CD4-positive, CD25-positive, alpha-beta regulatory T cell (primary cell): Measurements from ENCODE around the gene PRR12. TPM values are rescaled to one million over a fixed set of nuclear protein-coding genes. Genes with fewer than 3 reads are reported as not detected.

ENCODE experiments used
- ATAC-seq, 2 donors: fragments of 150-1000 bp; cut with Tn5 transposase; one replicate each; pipeline ENCODE4 v1.10.0; 2021; ENCODE audit warnings: low read depth in 2 of 2, moderate number of reproducible peaks in 2 of 2, moderate library complexity in 1 of 2
- DNase-seq, 3 donors: peaks; one replicate each; pipeline versions ENCODE4 v3.0.0 to v3.0.0-alpha.2; 2012 to 2022; ENCODE audit warnings: mixed read lengths in 1 of 3
- H3K27ac ChIP-seq: one replicate; pipeline ENCODE4 v1.7.0; 2013; ENCODE audit warnings: mild to moderate bottlenecking, low read length; ENCODE audit not compliant: insufficient read depth, poor library complexity, severe bottlenecking
- H3K27me3 ChIP-seq: one replicate; pipeline ENCODE4 v1.7.0; 2013; ENCODE audit warnings: low read length; ENCODE audit not compliant: control insufficient read depth, insufficient read depth
- H3K36me3 ChIP-seq: one replicate; pipeline ENCODE4 v1.7.0; 2013; ENCODE audit warnings: mild to moderate bottlenecking, low read length, moderate library complexity; ENCODE audit not compliant: control insufficient read depth, insufficient read depth
- H3K4me1 ChIP-seq: 2 replicates; pipeline ENCODE4 v1.7.0; 2013; ENCODE audit warnings: mild to moderate bottlenecking, low read length; ENCODE audit not compliant: insufficient read depth, control insufficient read depth, poor library complexity, severe bottlenecking
- H3K4me3 ChIP-seq: one replicate; pipeline ENCODE4 v1.7.0; 2013; ENCODE audit warnings: low read depth, mild to moderate bottlenecking, low read length, moderate library complexity
- H3K9me3 ChIP-seq, 2 experiments: 1 replicate in 1 of 2; 2 replicates in 1 of 2; pipeline ENCODE4 v1.7.0; 2013; ENCODE audit warnings: low read length in 2 of 2, mild to moderate bottlenecking in 1 of 2, moderate library complexity in 1 of 2; ENCODE audit not compliant: control insufficient read depth in 2 of 2
- H3K27ac Mint-ChIP-seq, 3 donors: one replicate each; pipeline ENCODE4 v1.8.0; 2020 to 2022; ENCODE audit warnings: mild to moderate bottlenecking in 3 of 3, mixed read lengths in 3 of 3, moderate library complexity in 2 of 3
- H3K27me3 Mint-ChIP-seq: one replicate; pipeline ENCODE4 v1.8.0; 2022; ENCODE audit warnings: mild to moderate bottlenecking, mixed read lengths
- H3K36me3 Mint-ChIP-seq: one replicate; pipeline ENCODE4 v1.8.0; 2020; ENCODE audit warnings: mixed read lengths
- H3K4me1 Mint-ChIP-seq, 4 donors: one replicate each; pipeline ENCODE4 v1.8.0; 2020 to 2022; ENCODE audit warnings: mixed read lengths in 4 of 4, mild to moderate bottlenecking in 1 of 4
- H3K4me3 Mint-ChIP-seq, 4 donors: one replicate each; pipeline ENCODE4 v1.8.0; 2020 to 2022; ENCODE audit warnings: mild to moderate bottlenecking in 4 of 4, mixed read lengths in 4 of 4, moderate library complexity in 3 of 4
- H3K9me3 Mint-ChIP-seq, 7 donors: one replicate each; pipeline ENCODE4 v1.8.0; 2020 to 2022; ENCODE audit warnings: mixed read lengths in 7 of 7, mild to moderate bottlenecking in 3 of 7, moderate library complexity in 2 of 7
- polyA plus RNA-seq, 4 donors: library from polyadenylated mRNA; unstranded; fragments of 300-500 nt; fragmentation: Illumina TruSeq; gene quantifications; one replicate each; pipeline ENCODE4 v1.2.3, GENCODE V29; 2021
- total RNA-seq: library from RNA; stranded (reverse); gene quantifications from one replicate; pipeline ENCODE4 v1.2.3, GENCODE V29; 2022

The PRR12 gene
- total and polyA plus RNA-seq, 5 donors from 2014 or later, result 0.05 to 50.2 (median 0.17) TPM

- peaks cover 0 to 2% (median 0%) of the 10 kb centered on the region in 7 donors for H3K9me3 Mint-ChIP-seq
- no peaks in the 10 kb centered on the region for H3K27me3 ChIP-seq
- H3K4me1 Mint-ChIP-seq, result peaks cover 21 to 84% (median 52%) of the 10 kb centered on the region in 4 donors
- peaks cover 50% of the 10 kb centered on the region for H3K36me3 Mint-ChIP-seq
- H3K4me3 ChIP-seq, result no peak overlapping the region
- no peak overlapping the region for H3K27ac ChIP-seq
- H3K27me3 Mint-ChIP-seq, result no peaks in the 10 kb centered on the region
- no peak for ATAC-seq
- peaks cover 22% of the 10 kb centered on the region for H3K36me3 ChIP-seq
- DNase-seq, result no peak
- peak overlapping the region in 1 of 3 donors; percentile 77 for H3K27ac Mint-ChIP-seq
- H3K4me1 ChIP-seq, result peaks cover 96% of the 10 kb centered on the region
- H3K9me3 ChIP-seq, result no peaks in the 10 kb centered on the region
- peak overlapping the region in 2 of 4 donors; percentile 87 for H3K4me3 Mint-ChIP-seq
Observed at GRCh38 chr19:49556412-49557398, 34.3 kb upstream of the PRR12 start.

DNA sequence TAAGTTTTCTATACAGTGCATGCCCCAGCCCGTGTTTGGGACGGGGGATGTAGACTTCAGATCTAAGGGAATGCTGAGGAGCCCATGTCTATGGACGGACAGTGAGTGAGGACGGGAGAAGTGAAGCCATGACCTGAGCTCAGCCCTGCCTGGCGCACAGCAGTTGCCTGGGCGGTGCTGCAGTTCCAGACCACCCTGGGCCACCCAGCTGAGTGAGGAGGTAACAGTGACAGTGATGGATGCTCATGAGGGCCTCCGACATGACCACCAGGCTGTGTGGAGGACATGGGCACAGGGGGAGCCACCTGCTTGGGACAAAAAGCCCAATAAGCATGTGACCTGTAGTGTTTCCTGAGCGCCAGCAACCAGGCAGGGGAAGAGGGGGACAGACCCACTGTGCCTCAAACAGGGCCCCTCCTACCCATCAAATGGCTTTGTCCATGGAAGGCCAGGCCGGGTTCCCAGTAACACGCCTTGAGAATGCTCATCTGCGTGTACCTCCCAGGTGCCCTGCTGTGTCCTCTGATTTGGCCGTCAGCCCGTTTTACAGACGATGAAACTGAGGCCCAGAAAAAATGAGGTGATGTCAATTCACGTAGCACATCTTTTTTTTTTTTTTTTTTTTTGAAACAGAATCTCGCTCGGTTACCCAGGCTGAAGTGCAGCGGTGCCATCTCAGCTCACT lies 33.2 kb upstream of the PRR12 start:
- Mint-ChIP-seq H3K27me3 (no peaks in the 10 kb centered on the region), H3K4me1 (peaks cover 20 to 86% (median 52%) of the 10 kb centered on the region in 4 donors), H3K27ac (peak overlapping the region; percentile 77 to 89 (median 89)), H3K9me3 (peaks cover 0 to 2% (median 0%) of the 10 kb centered on the region in 7 donors), H3K36me3 (peaks cover 47% of the 10 kb centered on the region), H3K4me3 (peak overlapping the region; percentile 11 to 87 (median 72))
- Histone ChIP-seq H3K27ac (peak overlapping the region; percentile 79), H3K27me3 (no peaks in the 10 kb centered on the region), H3K4me1 (peaks cover 96% of the 10 kb centered on the region), H3K4me3 (no peak overlapping the region), H3K9me3 (no peaks in the 10 kb centered on the region), H3K36me3 (peaks cover 22% of the 10 kb centered on the region)
- ATAC-seq (no peak), DNase-seq (no peak)

DNA sequence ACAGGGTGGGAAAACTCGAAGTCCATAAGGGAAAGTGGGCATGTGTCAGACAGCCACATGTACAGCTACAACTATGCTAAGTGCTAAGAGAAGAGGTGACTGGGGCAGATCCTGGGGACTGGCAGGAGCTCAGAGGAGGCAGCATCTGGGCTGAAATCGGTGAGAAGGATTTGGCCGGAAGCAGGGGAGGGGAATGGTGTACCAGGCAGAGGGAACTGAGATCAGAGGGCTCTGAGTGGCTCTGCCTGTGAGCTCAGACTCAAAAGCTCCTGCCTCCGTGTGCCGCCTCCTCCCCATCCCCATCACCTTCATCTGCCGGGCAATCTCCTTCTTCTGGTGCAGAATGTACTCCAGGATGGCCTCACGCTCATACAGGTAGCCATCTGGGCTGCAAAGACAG lies 32.4 kb upstream of the PRR12 start:
- H3K36me3 ChIP-seq, result peaks cover 22% of the 10 kb centered on the region
- Mint-ChIP-seq H3K27ac (peak overlapping the region; percentile 96 to 97 (median 97)), H3K4me1 (peaks cover 21 to 87% (median 51%) of the 10 kb centered on the region in 4 donors), H3K27me3 (no peaks in the 10 kb centered on the region), H3K36me3 (peaks cover 44% of the 10 kb centered on the region), H3K9me3 (peaks cover 0 to 1% (median 0%) of the 10 kb centered on the region in 7 donors), H3K4me3 (peak overlapping the region; percentile 89 to 91 (median 90))
- H3K27ac ChIP-seq, result peak overlapping the region; percentile 79
- H3K27me3 ChIP-seq, result no peaks in the 10 kb centered on the region
- DNase-seq (no peak), ATAC-seq (no peak)
- peak overlapping the region; percentile 71 for H3K4me3 ChIP-seq
- no peaks in the 10 kb centered on the region for H3K9me3 ChIP-seq
- peaks cover 96% of the 10 kb centered on the region for H3K4me1 ChIP-seq

- Histone ChIP-seq H3K27me3 (no peaks in the 10 kb centered on the region), H3K4me3 (peak overlapping the region; percentile 71), H3K27ac (peak overlapping the region; percentile 79), H3K36me3 (peaks cover 22% of the 10 kb centered on the region), H3K9me3 (no peaks in the 10 kb centered on the region), H3K4me1 (peaks cover 97% of the 10 kb centered on the region)
- H3K4me1 Mint-ChIP-seq, result peaks cover 22 to 85% (median 51%) of the 10 kb centered on the region in 4 donors
- peak overlapping the region; percentile 96 to 97 (median 97) for H3K27ac Mint-ChIP-seq
- no peak for ATAC-seq
- peak overlapping the region; percentile 89 to 91 (median 90) for H3K4me3 Mint-ChIP-seq
- H3K27me3 Mint-ChIP-seq, result no peaks in the 10 kb centered on the region
- H3K9me3 Mint-ChIP-seq, result no peaks in the 10 kb centered on the region
- DNase-seq, result no peak
- H3K36me3 Mint-ChIP-seq, result peaks cover 40% of the 10 kb centered on the region
Observed at GRCh38 chr19:49559443-49559842, 31.5 kb upstream of the PRR12 start.

DNA sequence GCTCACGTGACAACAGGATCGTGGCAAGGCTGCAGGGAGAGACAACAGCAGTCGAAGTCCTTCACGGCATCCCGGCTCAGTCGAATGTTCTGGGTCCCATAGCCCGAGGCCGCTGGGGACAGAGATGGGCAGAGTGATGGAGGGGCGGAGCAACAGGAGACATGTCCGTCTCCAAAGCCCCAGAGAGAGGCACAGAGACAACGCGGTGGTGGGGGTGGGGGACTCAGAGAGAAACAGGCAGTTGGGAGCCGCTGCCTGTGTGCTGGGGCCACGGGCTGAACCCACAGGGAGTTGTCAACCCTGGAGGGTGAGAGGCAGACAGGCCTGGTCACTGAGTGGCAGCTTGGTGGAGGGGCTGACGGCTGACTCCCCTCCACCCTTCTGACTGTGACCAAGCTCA lies 31.1 kb upstream of the PRR12 start:
- Mint-ChIP-seq H3K27me3 (no peaks in the 10 kb centered on the region), H3K4me3 (peak overlapping the region; percentile 89 to 91 (median 90)), H3K36me3 (peaks cover 41% of the 10 kb centered on the region), H3K4me1 (peaks cover 26 to 85% (median 51%) of the 10 kb centered on the region in 4 donors), H3K27ac (peak overlapping the region; percentile 96 to 97 (median 97)), H3K9me3 (no peaks in the 10 kb centered on the region)
- no peak for DNase-seq
- Histone ChIP-seq H3K4me1 (peaks cover 97% of the 10 kb centered on the region), H3K9me3 (no peaks in the 10 kb centered on the region), H3K27ac (peak overlapping the region; percentile 79), H3K36me3 (peaks cover 22% of the 10 kb centered on the region), H3K4me3 (peak overlapping the region; percentile 71), H3K27me3 (no peaks in the 10 kb centered on the region)
- no peak for ATAC-seq

DNA sequence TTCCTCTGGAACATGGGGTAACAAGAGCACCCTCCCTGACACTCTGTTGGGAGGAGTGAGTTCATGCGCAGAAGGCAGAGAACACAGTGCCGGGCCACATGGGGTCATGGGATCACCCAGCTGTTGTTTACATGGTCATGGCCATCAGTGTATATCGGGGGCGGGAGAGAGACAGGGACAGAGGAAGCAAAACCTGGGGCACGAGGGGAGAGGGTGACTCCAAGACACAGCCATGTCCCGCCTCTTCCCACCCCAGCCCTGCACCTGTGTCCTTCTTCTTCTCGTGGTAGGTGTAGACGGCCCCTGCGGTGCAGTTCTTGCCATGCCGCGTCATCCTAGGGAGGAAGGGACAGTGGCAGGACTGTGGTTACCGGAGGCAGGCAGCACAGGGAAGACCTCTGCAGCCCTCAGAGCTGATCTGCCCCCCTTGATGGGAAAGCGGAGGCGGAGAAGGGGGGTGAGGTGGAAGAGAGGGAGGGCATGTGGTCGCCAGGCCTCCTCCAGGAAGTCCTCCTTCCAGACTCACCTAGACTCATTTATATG lies 30.6 kb upstream of the PRR12 start:
- Mint-ChIP-seq H3K27ac (peak overlapping the region; percentile 96 to 97 (median 97)), H3K9me3 (no peaks in the 10 kb centered on the region), H3K27me3 (no peaks in the 10 kb centered on the region), H3K36me3 (peaks cover 40% of the 10 kb centered on the region), H3K4me3 (peak overlapping the region; percentile 89 to 91 (median 90)), H3K4me1 (peaks cover 26 to 85% (median 53%) of the 10 kb centered on the region in 4 donors)
- Histone ChIP-seq H3K4me3 (peak overlapping the region; percentile 34), H3K9me3 (no peaks in the 10 kb centered on the region), H3K27ac (peak overlapping the region; percentile 79), H3K4me1 (peaks cover 97% of the 10 kb centered on the region), H3K36me3 (peaks cover 20% of the 10 kb centered on the region), H3K27me3 (no peaks in the 10 kb centered on the region)
- DNase-seq (peak in 1 of 3 donors; percentile 56), ATAC-seq (peak in 1 of 2 donors; percentile 25)

DNA sequence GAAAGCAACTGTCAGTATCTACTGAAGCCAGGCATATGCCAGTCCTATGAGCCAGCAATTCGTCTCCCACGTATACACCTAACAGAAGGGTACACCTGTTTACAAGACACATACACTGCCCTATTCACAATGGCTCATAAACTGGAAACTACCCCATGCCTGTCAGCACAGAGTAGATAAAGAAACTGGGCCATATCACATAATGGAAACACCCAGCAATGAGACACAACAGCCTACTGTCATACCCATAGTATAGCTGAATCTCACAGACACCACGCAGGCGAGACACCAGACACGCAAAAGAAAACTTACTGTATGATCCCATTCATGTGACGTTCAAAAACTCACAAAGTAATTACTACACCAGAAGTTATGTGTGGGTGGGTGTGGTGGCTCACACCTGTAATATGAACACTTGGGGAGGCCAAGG lies 26.4 kb upstream of the PRR12 start:
- Histone ChIP-seq H3K4me3 (peak overlapping the region; percentile 29), H3K9me3 (no peaks in the 10 kb centered on the region), H3K4me1 (peaks cover 96% of the 10 kb centered on the region), H3K36me3 (no peaks in the 10 kb centered on the region), H3K27ac (peak overlapping the region; percentile 79), H3K27me3 (no peaks in the 10 kb centered on the region)
- DNase-seq (peak in 2 of 3 donors; percentile 39 to 56), ATAC-seq (peak; percentile 44 to 50)
- H3K36me3 Mint-ChIP-seq, result peaks cover 20% of the 10 kb centered on the region
- no peaks in the 10 kb centered on the region for H3K27me3 Mint-ChIP-seq
- peaks cover 31 to 95% (median 63%) of the 10 kb centered on the region in 4 donors for H3K4me1 Mint-ChIP-seq
- H3K4me3 Mint-ChIP-seq, result peak overlapping the region; percentile 16 to 79 (median 64)
- H3K27ac Mint-ChIP-seq, result peak overlapping the region; percentile 96 to 97 (median 96)
- no peaks in the 10 kb centered on the region for H3K9me3 Mint-ChIP-seq
